ENCODE results near the gene SELENOF.
"Not testable (repeated sequence)": the region's sequence is repeated elsewhere in the genome, so short reads cannot be mapped to it uniquely, and the experiment has no call there.

The SELENOF gene

GRCh38 chr1:86915737-86916235 is 1.9 kb upstream of the SELENOF start:
- no peak for DNase-seq

GRCh38 chr1:86914998-86915736 is 1.2 kb upstream of the SELENOF start:
- peak; percentile 51 for DNase-seq

GRCh38 chr1:86914601-86914997 is 673 bp upstream of the SELENOF start, which contains the start of gene HS2ST1:
HS2ST1 (plus strand) TSS chr1:86914635.
- DNase-seq: no peak

GRCh38 chr1:86913399-86913895 is 479 bp downstream of the SELENOF start:
- DNase-seq: peak; percentile 45

- no peak for DNase-seq
These were observed 1.5 kb downstream of the SELENOF start for GRCh38 chr1:86912281-86912900.

- DNase-seq: no peak
These were observed 7.5 kb downstream of the SELENOF start for GRCh38 chr1:86906419-86906818.

- no peak for DNase-seq
These were observed 8.1 kb downstream of the SELENOF start for GRCh38 chr1:86905875-86906274.

GRCh38 chr1:86899401-86899800 is 14.5 kb downstream of the SELENOF start:
- DNase-seq: not testable (repeated sequence)

GRCh38 chr1:86888327-86888726 is 25.6 kb downstream of the SELENOF start:
- no peak for DNase-seq

GRCh38 chr1:86887479-86888162 is 26.3 kb downstream of the SELENOF start:
- no peak for DNase-seq

GRCh38 chr1:86875722-86876121 is 38.2 kb downstream of the SELENOF start:
- DNase-seq: no peak

- no peak for DNase-seq
These were observed 41.8 kb downstream of the SELENOF start for GRCh38 chr1:86872086-86872485.

- no peak for DNase-seq
These were observed 42.9 kb downstream of the SELENOF start for GRCh38 chr1:86871001-86871400.

GRCh38 chr1:86868477-86868876 is 45.4 kb downstream of the SELENOF start:
- DNase-seq: no peak

- DNase-seq: not testable (repeated sequence)
These were observed 46.6 kb downstream of the SELENOF start for GRCh38 chr1:86867278-86867677.

- no peak for DNase-seq
These were observed 47.3 kb downstream of the SELENOF start for GRCh38 chr1:86866665-86867064.

GRCh38 chr1:86865973-86866637 is 47.8 kb downstream of the SELENOF start:
- no peak for DNase-seq

- DNase-seq: no peak
These were observed 51.0 kb downstream of the SELENOF start for GRCh38 chr1:86862920-86863319.

GRCh38 chr1:86861424-86861823 is 52.5 kb downstream of the SELENOF start:
- no peak for DNase-seq

GRCh38 chr1:86860424-86860823 is 53.5 kb downstream of the SELENOF start:
- no peak for DNase-seq

- no peak for DNase-seq
These were observed 53.9 kb downstream of the SELENOF start for GRCh38 chr1:86860020-86860419.

GRCh38 chr1:86858524-86859261 is 55.2 kb downstream of the SELENOF start:
- DNase-seq: no peak

Measured in CD4-positive, alpha-beta T cell treated with Interleukin-6 for 4 hours (primary cell).